SK-N-SH treated with all-trans-retinoic acid at 6 μM for 48 hours (cell line): Measurements from ENCODE around the gene EPB41.

Experiments
- ATAC-seq: fragments of 200-7000 bp; cut with Tn5 transposase; 3 replicates; pipeline ENCODE4 v1.9.1; 2020; ENCODE audit warnings: mild to moderate bottlenecking, moderate library complexity
- BACH2 ChIP-seq: fragments of 250-450 bp; sonication (Bioruptor Pico); IDR thresholded peaks from 2 replicates; pipeline ENCODE4 v1.9.0; 2021; ENCODE audit warnings: mild to moderate bottlenecking, borderline replicate concordance
- CSDC2 ChIP-seq: fragments of 250-450 bp; sonication (Bioruptor Pico); IDR thresholded peaks from 2 replicates; pipeline ENCODE4 v1.5.0; 2020; ENCODE audit warnings: mild to moderate bottlenecking, moderate library complexity
- ESRRG ChIP-seq: fragments of 250-450 bp; sonication (Bioruptor Pico); IDR thresholded peaks from 2 replicates; pipeline ENCODE4 v1.6.1; 2021; ENCODE audit warnings: mild to moderate bottlenecking
- ISL1 ChIP-seq: fragments of 250-450 bp; sonication (Bioruptor Pico); IDR thresholded peaks from 2 replicates; pipeline ENCODE4 v2.1.2; 2022; ENCODE audit warnings: mild to moderate bottlenecking, moderate library complexity
- OSR1 ChIP-seq: fragments of 250-450 bp; sonication (Bioruptor Pico); IDR thresholded peaks from 2 replicates; pipeline ENCODE4 v1.8.0; 2022; ENCODE audit warnings: moderate library complexity, mild to moderate bottlenecking, inconsistent platforms
- RARB ChIP-seq: fragments of 250-450 bp; sonication (Bioruptor Pico); IDR thresholded peaks from 2 replicates; pipeline ENCODE4 v1.8.0; 2021; ENCODE audit warnings: mild to moderate bottlenecking, moderate library complexity
- SNAI2 ChIP-seq: fragments of 250-450 bp; sonication (Bioruptor Pico); IDR thresholded peaks from 2 replicates; pipeline ENCODE4 v1.5.0; 2020; ENCODE audit warnings: mild to moderate bottlenecking, moderate library complexity
- TCF4 ChIP-seq: fragments of 250-450 bp; sonication (Bioruptor Pico); IDR thresholded peaks from 2 replicates; pipeline ENCODE4 v1.8.0; 2021; ENCODE audit warnings: mild to moderate bottlenecking, moderate library complexity, borderline replicate concordance
- TOX ChIP-seq: fragments of 250-450 bp; sonication (Bioruptor Pico); IDR thresholded peaks from 2 replicates; pipeline ENCODE4 v1.8.0; 2021; ENCODE audit warnings: mild to moderate bottlenecking, moderate library complexity, borderline replicate concordance
- ZC3H10 ChIP-seq: fragments of 250-450 bp; sonication (Bioruptor Pico); IDR thresholded peaks from 2 replicates; pipeline ENCODE4 v1.5.1; 2021; ENCODE audit warnings: mild to moderate bottlenecking, moderate library complexity
- ZFP3 ChIP-seq: fragments of 250-450 bp; sonication (Bioruptor Pico); IDR thresholded peaks from 2 replicates; pipeline ENCODE4 v1.5.0; 2020; ENCODE audit warnings: mild to moderate bottlenecking, moderate library complexity
- ZFP30 ChIP-seq: fragments of 450-650 bp; formaldehyde crosslinking; IDR thresholded peaks from 2 replicates; pipeline ENCODE4 v1.5.0; 2022; ENCODE audit warnings: mild to moderate bottlenecking, moderate library complexity
- ZNF70 ChIP-seq: fragments of 450-650 bp; formaldehyde crosslinking; IDR thresholded peaks from 2 replicates; pipeline ENCODE4 v1.5.0; 2020; ENCODE audit warnings: mild to moderate bottlenecking, moderate library complexity
- ZNF8 ChIP-seq: fragments of 450-650 bp; formaldehyde crosslinking; IDR thresholded peaks from 2 replicates; pipeline ENCODE4 v1.5.0; 2020; ENCODE audit warnings: mild to moderate bottlenecking, moderate library complexity
- TF ChIP-seq, protein P1 (sequence below): fragments of 250-450 bp; sonication (Bioruptor Pico); IDR thresholded peaks from 2 replicates; pipeline ENCODE4 v1.5.1; 2021; ENCODE audit warnings: mild to moderate bottlenecking, moderate library complexity
- TF ChIP-seq, protein P2 (sequence below): fragments of 250-450 bp; sonication (Bioruptor Pico); IDR thresholded peaks from 2 replicates; pipeline ENCODE4 v1.8.0; 2020; ENCODE audit warnings: mild to moderate bottlenecking, moderate library complexity, borderline replicate concordance
- TF ChIP-seq, protein P3 (sequence below): fragments of 250-450 bp; sonication (Bioruptor Pico); IDR thresholded peaks from 2 replicates; pipeline ENCODE4 v1.8.0; 2021; ENCODE audit warnings: low read depth, mild to moderate bottlenecking, moderate library complexity, borderline replicate concordance
- TF ChIP-seq, protein P4 (sequence below): fragments of 250-450 bp; sonication (Bioruptor Pico); IDR thresholded peaks from 2 replicates; pipeline ENCODE4 v1.5.0; 2020; ENCODE audit warnings: mild to moderate bottlenecking, moderate library complexity
- TF ChIP-seq, protein P5 (sequence below): fragments of 250-450 bp; sonication (Bioruptor Pico); IDR thresholded peaks from 2 replicates; pipeline ENCODE4 v1.5.1; 2020; ENCODE audit warnings: low read depth, mild to moderate bottlenecking, moderate library complexity

EPB41 gene

DNA sequence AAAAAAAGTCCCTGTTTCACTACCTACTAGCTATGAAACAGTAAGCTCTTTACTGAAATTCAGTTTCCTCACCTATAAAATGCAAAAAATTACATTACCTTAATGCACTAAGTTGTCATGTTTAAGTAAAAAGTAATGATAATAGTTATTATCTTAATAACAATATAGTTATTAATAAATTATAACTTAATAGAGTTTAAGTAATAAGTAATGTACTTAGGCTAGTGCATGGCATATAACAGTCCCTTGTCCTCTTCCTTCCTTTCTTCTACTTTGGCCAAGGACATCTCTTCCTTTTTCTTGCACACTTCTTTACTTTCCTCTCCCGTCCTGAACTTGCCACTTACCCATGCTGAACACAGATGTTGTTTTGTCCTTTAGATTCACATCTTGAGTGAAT lies 200.3 kb downstream of the EPB41 start:
- TF ChIP-seq TCF4 (CRISPR knock-in tag) (no peak), CSDC2 (no peak), OSR1 (CRISPR knock-in tag) (no peak), ZC3H10 (CRISPR knock-in tag) (no peak), RARB (no peak), ISL1 (no peak), ESRRG (no peak), ZNF70 (no peak), BACH2 (CRISPR knock-in tag) (no peak), ZFP3 (CRISPR knock-in tag) (no peak), ZNF8 (CRISPR knock-in tag) (no peak), SNAI2 (CRISPR knock-in tag) (no peak), TOX (CRISPR knock-in tag) (no peak), ZFP30 (CRISPR knock-in tag) (no peak)
- TF ChIP-seq, protein P1, sequence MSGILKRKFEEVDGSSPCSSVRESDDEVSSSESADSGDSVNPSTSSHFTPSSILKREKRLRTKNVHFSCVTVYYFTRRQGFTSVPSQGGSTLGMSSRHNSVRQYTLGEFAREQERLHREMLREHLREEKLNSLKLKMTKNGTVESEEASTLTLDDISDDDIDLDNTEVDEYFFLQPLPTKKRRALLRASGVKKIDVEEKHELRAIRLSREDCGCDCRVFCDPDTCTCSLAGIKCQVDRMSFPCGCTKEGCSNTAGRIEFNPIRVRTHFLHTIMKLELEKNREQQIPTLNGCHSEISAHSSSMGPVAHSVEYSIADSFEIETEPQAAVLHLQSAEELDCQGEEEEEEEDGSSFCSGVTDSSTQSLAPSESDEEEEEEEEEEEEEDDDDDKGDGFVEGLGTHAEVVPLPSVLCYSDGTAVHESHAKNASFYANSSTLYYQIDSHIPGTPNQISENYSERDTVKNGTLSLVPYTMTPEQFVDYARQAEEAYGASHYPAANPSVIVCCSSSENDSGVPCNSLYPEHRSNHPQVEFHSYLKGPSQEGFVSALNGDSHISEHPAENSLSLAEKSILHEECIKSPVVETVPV (CRISPR knock-in tag) = no peak
- TF ChIP-seq, protein P2, sequence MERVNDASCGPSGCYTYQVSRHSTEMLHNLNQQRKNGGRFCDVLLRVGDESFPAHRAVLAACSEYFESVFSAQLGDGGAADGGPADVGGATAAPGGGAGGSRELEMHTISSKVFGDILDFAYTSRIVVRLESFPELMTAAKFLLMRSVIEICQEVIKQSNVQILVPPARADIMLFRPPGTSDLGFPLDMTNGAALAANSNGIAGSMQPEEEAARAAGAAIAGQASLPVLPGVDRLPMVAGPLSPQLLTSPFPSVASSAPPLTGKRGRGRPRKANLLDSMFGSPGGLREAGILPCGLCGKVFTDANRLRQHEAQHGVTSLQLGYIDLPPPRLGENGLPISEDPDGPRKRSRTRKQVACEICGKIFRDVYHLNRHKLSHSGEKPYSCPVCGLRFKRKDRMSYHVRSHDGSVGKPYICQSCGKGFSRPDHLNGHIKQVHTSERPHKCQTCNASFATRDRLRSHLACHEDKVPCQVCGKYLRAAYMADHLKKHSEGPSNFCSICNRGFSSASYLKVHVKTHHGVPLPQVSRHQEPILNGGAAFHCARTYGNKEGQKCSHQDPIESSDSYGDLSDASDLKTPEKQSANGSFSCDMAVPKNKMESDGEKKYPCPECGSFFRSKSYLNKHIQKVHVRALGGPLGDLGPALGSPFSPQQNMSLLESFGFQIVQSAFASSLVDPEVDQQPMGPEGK (CRISPR knock-in tag) = no peak
- TF ChIP-seq, protein P3, sequence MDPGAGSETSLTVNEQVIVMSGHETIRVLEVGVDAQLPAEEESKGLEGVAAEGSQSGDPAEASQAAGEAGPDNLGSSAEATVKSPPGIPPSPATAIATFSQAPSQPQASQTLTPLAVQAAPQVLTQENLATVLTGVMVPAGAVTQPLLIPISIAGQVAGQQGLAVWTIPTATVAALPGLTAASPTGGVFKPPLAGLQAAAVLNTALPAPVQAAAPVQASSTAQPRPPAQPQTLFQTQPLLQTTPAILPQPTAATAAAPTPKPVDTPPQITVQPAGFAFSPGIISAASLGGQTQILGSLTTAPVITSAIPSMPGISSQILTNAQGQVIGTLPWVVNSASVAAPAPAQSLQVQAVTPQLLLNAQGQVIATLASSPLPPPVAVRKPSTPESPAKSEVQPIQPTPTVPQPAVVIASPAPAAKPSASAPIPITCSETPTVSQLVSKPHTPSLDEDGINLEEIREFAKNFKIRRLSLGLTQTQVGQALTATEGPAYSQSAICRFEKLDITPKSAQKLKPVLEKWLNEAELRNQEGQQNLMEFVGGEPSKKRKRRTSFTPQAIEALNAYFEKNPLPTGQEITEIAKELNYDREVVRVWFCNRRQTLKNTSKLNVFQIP (CRISPR knock-in tag) = no peak
- TF ChIP-seq, protein P4, sequence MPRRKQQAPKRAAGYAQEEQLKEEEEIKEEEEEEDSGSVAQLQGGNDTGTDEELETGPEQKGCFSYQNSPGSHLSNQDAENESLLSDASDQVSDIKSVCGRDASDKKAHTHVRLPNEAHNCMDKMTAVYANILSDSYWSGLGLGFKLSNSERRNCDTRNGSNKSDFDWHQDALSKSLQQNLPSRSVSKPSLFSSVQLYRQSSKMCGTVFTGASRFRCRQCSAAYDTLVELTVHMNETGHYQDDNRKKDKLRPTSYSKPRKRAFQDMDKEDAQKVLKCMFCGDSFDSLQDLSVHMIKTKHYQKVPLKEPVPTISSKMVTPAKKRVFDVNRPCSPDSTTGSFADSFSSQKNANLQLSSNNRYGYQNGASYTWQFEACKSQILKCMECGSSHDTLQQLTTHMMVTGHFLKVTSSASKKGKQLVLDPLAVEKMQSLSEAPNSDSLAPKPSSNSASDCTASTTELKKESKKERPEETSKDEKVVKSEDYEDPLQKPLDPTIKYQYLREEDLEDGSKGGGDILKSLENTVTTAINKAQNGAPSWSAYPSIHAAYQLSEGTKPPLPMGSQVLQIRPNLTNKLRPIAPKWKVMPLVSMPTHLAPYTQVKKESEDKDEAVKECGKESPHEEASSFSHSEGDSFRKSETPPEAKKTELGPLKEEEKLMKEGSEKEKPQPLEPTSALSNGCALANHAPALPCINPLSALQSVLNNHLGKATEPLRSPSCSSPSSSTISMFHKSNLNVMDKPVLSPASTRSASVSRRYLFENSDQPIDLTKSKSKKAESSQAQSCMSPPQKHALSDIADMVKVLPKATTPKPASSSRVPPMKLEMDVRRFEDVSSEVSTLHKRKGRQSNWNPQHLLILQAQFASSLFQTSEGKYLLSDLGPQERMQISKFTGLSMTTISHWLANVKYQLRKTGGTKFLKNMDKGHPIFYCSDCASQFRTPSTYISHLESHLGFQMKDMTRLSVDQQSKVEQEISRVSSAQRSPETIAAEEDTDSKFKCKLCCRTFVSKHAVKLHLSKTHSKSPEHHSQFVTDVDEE = no peak
- TF ChIP-seq, all 23 proteins: peak for 0
- no peak for ATAC-seq

DNA sequence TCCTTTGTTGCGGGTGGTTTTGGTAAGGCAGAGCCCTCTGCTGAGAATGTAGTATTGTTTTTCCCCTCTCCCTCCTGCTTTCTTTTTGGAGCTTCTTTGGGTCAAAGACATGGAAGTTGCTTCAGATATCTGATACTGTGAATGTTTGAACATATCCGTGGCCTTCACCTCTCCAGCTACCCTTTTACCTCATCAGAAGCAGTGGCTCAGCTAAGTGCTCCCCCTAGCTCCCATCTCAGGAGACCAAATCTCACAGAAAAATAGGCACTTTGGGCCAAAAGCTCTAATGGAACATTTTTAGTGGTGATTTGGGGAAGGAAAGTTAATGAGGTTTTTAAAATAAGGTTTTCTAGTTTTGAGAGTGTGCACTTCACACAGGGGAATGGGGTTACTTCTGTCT lies 203.0 kb downstream of the EPB41 start:
- TF ChIP-seq, protein P2 (CRISPR knock-in tag) = no peak
- TF ChIP-seq, protein P5, sequence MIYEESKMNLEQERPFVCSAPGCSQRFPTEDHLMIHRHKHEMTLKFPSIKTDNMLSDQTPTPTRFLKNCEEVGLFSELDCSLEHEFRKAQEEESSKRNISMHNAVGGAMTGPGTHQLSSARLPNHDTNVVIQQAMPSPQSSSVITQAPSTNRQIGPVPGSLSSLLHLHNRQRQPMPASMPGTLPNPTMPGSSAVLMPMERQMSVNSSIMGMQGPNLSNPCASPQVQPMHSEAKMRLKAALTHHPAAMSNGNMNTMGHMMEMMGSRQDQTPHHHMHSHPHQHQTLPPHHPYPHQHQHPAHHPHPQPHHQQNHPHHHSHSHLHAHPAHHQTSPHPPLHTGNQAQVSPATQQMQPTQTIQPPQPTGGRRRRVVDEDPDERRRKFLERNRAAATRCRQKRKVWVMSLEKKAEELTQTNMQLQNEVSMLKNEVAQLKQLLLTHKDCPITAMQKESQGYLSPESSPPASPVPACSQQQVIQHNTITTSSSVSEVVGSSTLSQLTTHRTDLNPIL = no peak
- TF ChIP-seq ESRRG = no peak
- no peak for TF ChIP-seq RARB
- no peak for TF ChIP-seq ZNF8 (CRISPR knock-in tag)
- TF ChIP-seq BACH2 (CRISPR knock-in tag) = no peak
- TF ChIP-seq ZNF70 = no peak
- no peak for TF ChIP-seq ZFP3 (CRISPR knock-in tag)
- TF ChIP-seq, protein P1 (CRISPR knock-in tag) = no peak
- TF ChIP-seq TOX (CRISPR knock-in tag) = no peak
- TF ChIP-seq SNAI2 (CRISPR knock-in tag) = no peak

More for the DNA sequence above, 203.0 kb downstream of the EPB41 start:
- no peak for ATAC-seq
